Putamen (tissue), 1 donor: Measurements from ENCODE around the gene OPA1.

Source experiments
- DNase-seq: peaks from one replicate; pipeline ENCODE4 v3.0.0-alpha.2; 2016; ENCODE audit warnings: low spot score

OPA1 gene

GRCh38 chr3:193648542-193649076 is 55.6 kb downstream of the OPA1 start:
- DNase-seq, result no peak

- DNase-seq, result no peak
Measured at GRCh38 chr3:193650585-193650984, 57.6 kb downstream of the OPA1 start.

- DNase-seq, result no peak
Measured at GRCh38 chr3:193655831-193656433, 62.9 kb downstream of the OPA1 start.

- no peak for DNase-seq
Measured at GRCh38 chr3:193656445-193656844, 63.4 kb downstream of the OPA1 start.

- no peak for DNase-seq
Measured at GRCh38 chr3:193656878-193657282, 63.9 kb downstream of the OPA1 start.

GRCh38 chr3:193660171-193660570 is 67.2 kb downstream of the OPA1 start:
- DNase-seq, result no peak

- no peak for DNase-seq
Measured at GRCh38 chr3:193660698-193661411, 67.8 kb downstream of the OPA1 start.

- no peak for DNase-seq
Measured at GRCh38 chr3:193662757-193663322, 69.8 kb downstream of the OPA1 start.

GRCh38 chr3:193665370-193665989 is 72.5 kb downstream of the OPA1 start:
- DNase-seq, result no peak

- peak; percentile 14 for DNase-seq
Measured at GRCh38 chr3:193673845-193674244, 80.8 kb downstream of the OPA1 start.

GRCh38 chr3:193674714-193675113 is 81.7 kb downstream of the OPA1 start:
- DNase-seq, result no peak

- DNase-seq, result no peak
Measured at GRCh38 chr3:193677734-193678133, 84.7 kb downstream of the OPA1 start.

GRCh38 chr3:193680220-193680619 is 87.2 kb downstream of the OPA1 start:
- no peak for DNase-seq

GRCh38 chr3:193681631-193682030 is 88.6 kb downstream of the OPA1 start:
- no peak for DNase-seq

GRCh38 chr3:193686665-193687483 is 93.9 kb downstream of the OPA1 start:
- DNase-seq, result peak; percentile 34

- no peak for DNase-seq
Measured at GRCh38 chr3:193688834-193689714, 96.1 kb downstream of the OPA1 start.

- DNase-seq, result no peak
Measured at GRCh38 chr3:193693774-193694173, 100.8 kb downstream of the OPA1 start.

- DNase-seq, result no peak
Measured at GRCh38 chr3:193701953-193702635, 109.1 kb downstream of the OPA1 start.

GRCh38 chr3:193702967-193703366 is 110.0 kb downstream of the OPA1 start:
- DNase-seq, result no peak

- DNase-seq, result no peak
Measured at GRCh38 chr3:193704431-193704830, 111.4 kb downstream of the OPA1 start.
